Neural cell (in vitro differentiated cells): ENCODE data around the gene TIGD4. TPM values are rescaled to one million over a fixed set of nuclear protein-coding genes. Genes with fewer than 3 reads are reported as not detected.

ENCODE experiments used
- H2AFZ ChIP-seq: fragments of 200-600, 300-800 bp; sonication (generic), shearing (Covaris generic); 2 replicates; pipeline ENCODE4 v1.6.0; 2014; ENCODE audit warnings: low read depth, mild to moderate bottlenecking, antibody characterized with exemption, low read length, moderate library complexity
- H3F3A ChIP-seq: fragments of 200-600 bp; shearing (Covaris generic); 2 replicates; pipeline ENCODE4 v1.6.1; 2016; ENCODE audit warnings: mild to moderate bottlenecking, moderate library complexity, mixed read lengths, antibody characterized with exemption, low read length; ENCODE audit not compliant: insufficient read depth, poor library complexity, severe bottlenecking
- H3K27ac ChIP-seq: fragments of 200-600, 300-800 bp; sonication (generic), shearing (Covaris generic); 2 replicates; pipeline ENCODE4 v1.5.1; 2014; ENCODE audit warnings: mild to moderate bottlenecking, low read length, moderate library complexity
- H3K27me3 ChIP-seq: fragments of 300-800, 200-600 bp; sonication (generic), shearing (Covaris generic); 2 replicates; pipeline ENCODE4 v1.6.0; 2014; ENCODE audit warnings: mild to moderate bottlenecking, low read depth, low read length, moderate library complexity; ENCODE audit not compliant: insufficient read depth
- H3K36me3 ChIP-seq: fragments of 300-800, 200-600 bp; sonication (generic), shearing (Covaris generic); 2 replicates; pipeline ENCODE4 v1.5.1; 2014; ENCODE audit warnings: mild to moderate bottlenecking, antibody characterized with exemption, low read length, moderate library complexity; ENCODE audit not compliant: insufficient read depth
- H3K4me2 ChIP-seq: fragments of 300-800, 200-600 bp; sonication (generic), shearing (Covaris generic); 2 replicates; pipeline ENCODE4 v1.6.0; 2014; ENCODE audit warnings: mild to moderate bottlenecking, low read length
- H3K4me3 ChIP-seq: fragments of 300-800, 200-600 bp; sonication (generic), shearing (Covaris generic); 2 replicates; pipeline ENCODE4 v1.5.1; 2014; ENCODE audit warnings: mild to moderate bottlenecking, low read length, moderate library complexity
- H3K79me2 ChIP-seq: fragments of 200-600 bp; shearing (Covaris generic); replicated peaks from 2 replicates; pipeline ENCODE4 v1.6.0; 2014; ENCODE audit warnings: mild to moderate bottlenecking, low read length, moderate library complexity; ENCODE audit not compliant: insufficient read depth
- H3K9ac ChIP-seq: fragments of 300-800, 200-600 bp; sonication (generic), shearing (Covaris generic); 2 replicates; pipeline ENCODE4 v1.6.1; 2016; ENCODE audit warnings: mild to moderate bottlenecking, low read length, mixed read lengths
- H3K9me2 ChIP-seq: fragments of 200-600 bp; shearing (Covaris generic); 2 replicates; pipeline ENCODE4 v1.6.1; 2016; ENCODE audit warnings: mild to moderate bottlenecking, low read length, mixed read lengths; ENCODE audit not compliant: insufficient read depth
- H3K9me3 ChIP-seq: fragments of 200-600, 300-800 bp; sonication (generic), shearing (Covaris generic); 2 replicates; pipeline ENCODE4 v1.6.1; 2016; ENCODE audit warnings: mild to moderate bottlenecking, mixed run types, low read length, moderate library complexity, mixed read lengths
- H4K20me1 ChIP-seq: fragments of 200-600 bp; shearing (Covaris generic); 2 replicates; pipeline ENCODE4 v1.6.1; 2016; ENCODE audit warnings: mild to moderate bottlenecking, mixed run types; ENCODE audit not compliant: insufficient read depth
- CTCF ChIP-seq: fragments of 450-650 bp; IDR thresholded peaks from 2 replicates; pipeline ENCODE4 v1.5.1; 2014; ENCODE audit warnings: antibody characterized with exemption, mild to moderate bottlenecking, moderate library complexity; ENCODE audit not compliant: poor library complexity, severe bottlenecking
- EP300 ChIP-seq: fragments of 450-650 bp; conservative IDR thresholded peaks from 2 replicates; pipeline ENCODE4 v1.6.1; 2014; ENCODE audit warnings: antibody characterized with exemption, mild to moderate bottlenecking, moderate library complexity; ENCODE audit not compliant: poor library complexity, severe bottlenecking
- EZH2 ChIP-seq: fragments of 200-600, 300-800 bp; shearing (Covaris generic), sonication (generic); IDR thresholded peaks from 2 replicates; pipeline ENCODE4 v1.6.1; 2014; ENCODE audit warnings: antibody characterized with exemption, low read length, borderline replicate concordance, mild to moderate bottlenecking; ENCODE audit not compliant: insufficient read depth, poor library complexity, severe bottlenecking
- MXI1 ChIP-seq: fragments of 450-650 bp; conservative IDR thresholded peaks from 2 replicates; pipeline ENCODE4 v1.6.1; 2014; ENCODE audit warnings: antibody characterized with exemption, mild to moderate bottlenecking; ENCODE audit not compliant: poor library complexity, severe bottlenecking
- POLR2AphosphoS5 ChIP-seq: IDR thresholded peaks from 2 replicates; pipeline ENCODE4 v1.6.1; 2012
- RAD21 ChIP-seq: fragments of 450-650 bp; conservative IDR thresholded peaks from 2 replicates; pipeline ENCODE4 v1.6.1; 2014; ENCODE audit warnings: antibody characterized with exemption, mild to moderate bottlenecking, moderate library complexity
- SMC3 ChIP-seq: fragments of 450-650 bp; conservative IDR thresholded peaks from 2 replicates; pipeline ENCODE4 v1.6.1; 2014; ENCODE audit warnings: antibody characterized with exemption, mild to moderate bottlenecking, moderate library complexity; ENCODE audit not compliant: poor library complexity
- TAF1 ChIP-seq: IDR thresholded peaks from 2 replicates; pipeline ENCODE4 v1.6.1; 2012; ENCODE audit warnings: low read depth
- polyA plus RNA-seq: library from polyadenylated mRNA; depleted of rRNA; stranded (reverse); fragments of >200 nt; gene quantifications from 2 replicates; pipeline ENCODE4 v1.2.3, GENCODE V29; 2014
- TF ChIP-seq, protein P1 (sequence below): IDR thresholded peaks from 2 replicates; pipeline ENCODE4 v1.6.1; 2012; ENCODE audit warnings: borderline replicate concordance

TIGD4 gene
- polyA plus RNA-seq, 1 donor from 2014 or later = 3.3 TPM

- H2AFZ ChIP-seq = no peak overlapping the region
- no peaks in the 10 kb centered on the region for H3K9me3 ChIP-seq
- H3K36me3 ChIP-seq = no peaks in the 10 kb centered on the region
- no peaks in the 10 kb centered on the region for H4K20me1 ChIP-seq
- H3K79me2 ChIP-seq = no peaks in the 10 kb centered on the region
- no peak overlapping the region for H3K4me3 ChIP-seq
- no peaks in the 10 kb centered on the region for H3F3A ChIP-seq
- no peaks in the 10 kb centered on the region for H3K9me2 ChIP-seq
- no peak overlapping the region for H3K27ac ChIP-seq
- H3K27me3 ChIP-seq = no peaks in the 10 kb centered on the region
- TF ChIP-seq, protein P1, sequence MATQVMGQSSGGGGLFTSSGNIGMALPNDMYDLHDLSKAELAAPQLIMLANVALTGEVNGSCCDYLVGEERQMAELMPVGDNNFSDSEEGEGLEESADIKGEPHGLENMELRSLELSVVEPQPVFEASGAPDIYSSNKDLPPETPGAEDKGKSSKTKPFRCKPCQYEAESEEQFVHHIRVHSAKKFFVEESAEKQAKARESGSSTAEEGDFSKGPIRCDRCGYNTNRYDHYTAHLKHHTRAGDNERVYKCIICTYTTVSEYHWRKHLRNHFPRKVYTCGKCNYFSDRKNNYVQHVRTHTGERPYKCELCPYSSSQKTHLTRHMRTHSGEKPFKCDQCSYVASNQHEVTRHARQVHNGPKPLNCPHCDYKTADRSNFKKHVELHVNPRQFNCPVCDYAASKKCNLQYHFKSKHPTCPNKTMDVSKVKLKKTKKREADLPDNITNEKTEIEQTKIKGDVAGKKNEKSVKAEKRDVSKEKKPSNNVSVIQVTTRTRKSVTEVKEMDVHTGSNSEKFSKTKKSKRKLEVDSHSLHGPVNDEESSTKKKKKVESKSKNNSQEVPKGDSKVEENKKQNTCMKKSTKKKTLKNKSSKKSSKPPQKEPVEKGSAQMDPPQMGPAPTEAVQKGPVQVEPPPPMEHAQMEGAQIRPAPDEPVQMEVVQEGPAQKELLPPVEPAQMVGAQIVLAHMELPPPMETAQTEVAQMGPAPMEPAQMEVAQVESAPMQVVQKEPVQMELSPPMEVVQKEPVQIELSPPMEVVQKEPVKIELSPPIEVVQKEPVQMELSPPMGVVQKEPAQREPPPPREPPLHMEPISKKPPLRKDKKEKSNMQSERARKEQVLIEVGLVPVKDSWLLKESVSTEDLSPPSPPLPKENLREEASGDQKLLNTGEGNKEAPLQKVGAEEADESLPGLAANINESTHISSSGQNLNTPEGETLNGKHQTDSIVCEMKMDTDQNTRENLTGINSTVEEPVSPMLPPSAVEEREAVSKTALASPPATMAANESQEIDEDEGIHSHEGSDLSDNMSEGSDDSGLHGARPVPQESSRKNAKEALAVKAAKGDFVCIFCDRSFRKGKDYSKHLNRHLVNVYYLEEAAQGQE = no peak
- TF ChIP-seq SMC3 = no peak
- TF ChIP-seq EP300 = no peak
- no peak for TF ChIP-seq CTCF
- no peak for TF ChIP-seq RAD21
- TF ChIP-seq TAF1 = no peak
- TF ChIP-seq MXI1 = no peak
- TF ChIP-seq POLR2AphosphoS5 = no peak
- TF ChIP-seq EZH2 = no peak
- no peak overlapping the region for H3K4me2 ChIP-seq
- H3K9ac ChIP-seq = no peak overlapping the region
These were observed 51.2 kb downstream of the TIGD4 start for GRCh38 chr4:152728343-152728742.

DNA sequence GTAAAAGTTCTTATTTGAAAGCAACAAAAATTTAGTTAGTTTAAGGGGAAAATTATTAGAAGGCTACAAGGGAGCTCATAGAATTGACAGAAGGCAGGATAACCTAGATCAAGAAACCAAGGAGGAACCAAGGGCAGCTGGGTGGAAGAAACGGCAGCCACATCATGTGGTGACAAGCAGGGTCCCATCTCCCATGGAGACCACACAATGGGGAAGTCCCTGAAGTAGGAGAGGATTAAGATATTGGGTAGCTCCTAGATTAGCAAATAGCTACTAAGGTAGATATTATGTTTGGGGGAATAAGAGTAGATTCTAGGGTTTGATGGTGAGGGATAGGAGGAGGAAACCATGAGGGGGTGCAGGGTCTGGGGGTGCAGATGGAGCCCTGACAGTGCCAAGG lies 51.7 kb downstream of the TIGD4 start:
- TF ChIP-seq POLR2AphosphoS5 (no peak), RAD21 (no peak), TAF1 (no peak), EZH2 (no peak), EP300 (no peak), CTCF (no peak)
- TF ChIP-seq, protein P1 = no peak
- Histone ChIP-seq H2AFZ (no peak overlapping the region), H3K4me3 (no peak overlapping the region), H3K4me2 (no peak overlapping the region), H3K27ac (no peak overlapping the region), H3K27me3 (no peaks in the 10 kb centered on the region), H3K9me2 (no peaks in the 10 kb centered on the region), H4K20me1 (no peaks in the 10 kb centered on the region), H3K9ac (no peak overlapping the region), H3K36me3 (no peaks in the 10 kb centered on the region), H3F3A (no peaks in the 10 kb centered on the region), H3K79me2 (no peaks in the 10 kb centered on the region), H3K9me3 (no peaks in the 10 kb centered on the region)
